ENCODE data around the gene FAAP100.
A peak's percentile ranks its signal among the peaks of the same experiment; 100 is the strongest.

Gene FAAP100

DNA sequence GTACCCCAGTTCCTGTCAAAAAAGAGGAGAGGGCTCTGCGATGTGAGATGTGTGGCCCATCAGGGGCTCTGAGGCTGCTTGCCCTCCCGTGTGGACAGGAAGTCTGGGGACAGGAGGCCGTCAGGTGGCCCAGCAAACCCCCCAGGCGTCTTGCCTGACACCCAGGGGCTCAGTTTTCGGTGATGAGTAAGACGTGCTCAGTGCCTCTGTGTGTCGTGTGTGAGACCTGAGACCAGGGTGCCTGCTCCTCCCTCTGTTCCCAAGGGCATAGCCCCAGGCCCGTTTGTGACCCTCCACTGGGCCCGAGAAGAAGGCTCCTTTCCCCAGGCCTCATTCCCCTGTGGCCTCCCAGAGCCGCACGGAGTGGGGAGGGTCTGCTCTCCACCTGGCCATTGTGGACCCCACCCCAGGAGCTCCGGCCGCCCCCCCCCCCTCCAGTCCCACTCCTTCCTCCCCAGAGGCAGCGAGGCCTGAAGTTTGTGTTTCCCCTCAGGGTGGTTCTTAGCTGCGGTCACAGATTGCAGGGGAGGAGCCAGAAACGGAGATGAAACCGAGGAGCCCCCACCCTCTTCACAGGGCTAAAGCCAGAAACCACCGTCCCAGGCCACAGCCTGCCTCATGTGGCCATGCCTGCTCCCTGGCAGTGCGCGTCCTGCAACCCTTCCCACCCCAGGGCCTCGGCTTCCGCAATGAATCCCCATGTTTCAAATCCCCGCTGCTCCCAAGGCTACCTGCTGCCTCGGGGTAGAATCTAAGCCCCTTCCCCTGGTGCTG, 34.6 kb downstream of the FAAP100 start:
- H3K27ac ChIP-seq (ENCODE audit: low read depth, low read length) = no peak overlapping the region
- H3K9ac ChIP-seq (ENCODE audit: low read depth in 1 of 2, low read length in 2 of 2) = no peak overlapping the region
- H3K4me3 ChIP-seq (ENCODE audit: low read depth in 1 of 2, low read length in 2 of 2) = no peak overlapping the region
- H3K36me3 ChIP-seq (ENCODE audit: control insufficient read depth in 1 of 2, insufficient read depth in 2 of 2, low read length in 2 of 2) = no peaks in the 10 kb centered on the region
- H3K9me3 ChIP-seq (ENCODE audit: control insufficient read depth in 1 of 2, low read length in 2 of 2) = no peaks in the 10 kb centered on the region
- no peaks in the 10 kb centered on the region for H3K27me3 ChIP-seq (ENCODE audit: control insufficient read depth in 1 of 2, insufficient read depth in 2 of 2, low read length in 2 of 2)
- peaks cover 28 to 40% of the 10 kb centered on the region in 2 donors for H3K4me1 ChIP-seq (ENCODE audit: control insufficient read depth in 1 of 2, insufficient read depth in 2 of 2, low read length in 2 of 2)

DNA sequence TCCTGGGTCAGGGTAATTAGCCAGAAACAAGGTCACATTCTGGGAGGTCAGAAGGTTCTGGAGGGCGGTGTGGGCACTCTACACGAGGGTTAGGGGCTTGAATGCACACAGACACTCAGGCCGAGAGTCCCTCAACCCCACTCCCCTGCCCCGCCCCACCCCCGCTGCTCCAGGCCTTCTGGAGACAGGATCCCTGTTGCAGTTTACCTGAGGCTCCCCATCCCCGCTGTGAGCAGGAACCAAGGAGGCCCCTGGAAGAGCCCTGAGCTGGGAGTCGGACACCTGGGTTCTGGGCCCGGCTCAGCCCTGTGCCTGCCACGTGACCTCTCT, 35.2 kb downstream of the FAAP100 start:
- Histone ChIP-seq H3K9ac (ENCODE audit: low read depth in 1 of 2, low read length in 2 of 2) (no peak overlapping the region), H3K4me3 (ENCODE audit: low read depth in 1 of 2, low read length in 2 of 2) (no peak overlapping the region)

DNA sequence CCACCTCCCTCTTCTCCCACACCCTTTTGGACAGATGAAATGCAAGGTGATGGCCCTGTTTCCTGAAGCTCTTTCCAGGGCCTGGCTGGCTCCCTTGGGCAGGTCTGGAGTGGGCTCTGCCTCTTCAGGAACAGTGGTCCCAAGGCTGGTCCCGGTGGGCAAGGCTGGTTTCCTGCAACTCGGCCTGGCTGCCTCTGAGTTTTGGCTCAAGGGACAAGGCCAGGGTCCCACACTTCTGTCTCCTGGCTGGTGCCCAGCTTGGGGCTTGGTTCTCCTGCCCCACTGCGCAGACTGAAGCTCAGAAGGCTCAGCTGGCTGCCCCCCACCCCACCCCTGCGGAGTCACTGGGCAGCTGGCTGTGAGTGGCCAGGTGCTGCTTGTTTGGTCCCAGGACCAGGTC, 35.7 kb downstream of the FAAP100 start:
- Histone ChIP-seq H3K27me3 (ENCODE audit: control insufficient read depth in 1 of 2, insufficient read depth in 2 of 2, low read length in 2 of 2) (no peaks in the 10 kb centered on the region), H3K36me3 (ENCODE audit: control insufficient read depth in 1 of 2, insufficient read depth in 2 of 2, low read length in 2 of 2) (peaks cover 4 to 7% of the 10 kb centered on the region in 2 donors), H3K27ac (ENCODE audit: low read depth, low read length) (no peak overlapping the region), H3K9me3 (ENCODE audit: control insufficient read depth in 1 of 2, low read length in 2 of 2) (no peaks in the 10 kb centered on the region), H3K4me3 (ENCODE audit: low read depth in 1 of 2, low read length in 2 of 2) (no peak overlapping the region), H3K9ac (ENCODE audit: low read depth in 1 of 2, low read length in 2 of 2) (no peak overlapping the region), H3K4me1 (ENCODE audit: control insufficient read depth in 1 of 2, insufficient read depth in 2 of 2, low read length in 2 of 2) (peaks cover 28 to 42% of the 10 kb centered on the region in 2 donors)

More for the DNA sequence above, 35.2 kb downstream of the FAAP100 start:
- Histone ChIP-seq H3K9me3 (ENCODE audit: control insufficient read depth in 1 of 2, low read length in 2 of 2) (no peaks in the 10 kb centered on the region), H3K27ac (ENCODE audit: low read depth, low read length) (no peak overlapping the region), H3K4me1 (ENCODE audit: control insufficient read depth in 1 of 2, insufficient read depth in 2 of 2, low read length in 2 of 2) (peaks cover 28 to 40% of the 10 kb centered on the region in 2 donors), H3K27me3 (ENCODE audit: control insufficient read depth in 1 of 2, insufficient read depth in 2 of 2, low read length in 2 of 2) (no peaks in the 10 kb centered on the region), H3K36me3 (ENCODE audit: control insufficient read depth in 1 of 2, insufficient read depth in 2 of 2, low read length in 2 of 2) (peaks cover 0 to 2% of the 10 kb centered on the region in 2 donors)

DNA sequence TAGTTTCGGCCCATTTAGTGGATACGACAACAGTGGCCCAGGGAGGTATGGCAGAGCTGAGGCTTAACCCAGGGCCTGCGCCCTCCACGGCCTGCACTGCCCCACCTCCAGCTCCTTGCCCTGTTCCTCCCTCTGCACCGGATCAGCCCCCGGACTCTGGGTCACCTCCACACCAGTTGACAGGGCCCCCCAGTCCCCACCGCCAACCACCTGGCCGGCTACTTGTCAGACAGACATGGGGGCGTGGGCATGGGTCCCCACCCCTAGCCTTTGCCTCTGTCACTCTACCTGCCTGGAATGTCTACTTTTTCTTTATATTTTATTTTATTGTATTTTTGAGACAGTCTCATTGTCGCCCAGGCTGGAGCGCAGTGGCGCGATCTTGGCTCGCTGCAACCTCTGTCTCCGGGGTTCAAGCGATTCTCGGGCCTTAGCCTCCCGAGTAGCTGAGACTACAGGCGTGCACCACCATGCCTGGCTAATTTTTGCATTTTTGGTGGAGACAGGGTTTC, 36.6 kb downstream of the FAAP100 start:
- Histone ChIP-seq H3K27me3 (ENCODE audit: control insufficient read depth in 1 of 2, insufficient read depth in 2 of 2, low read length in 2 of 2) (no peaks in the 10 kb centered on the region), H3K4me3 (ENCODE audit: low read depth in 1 of 2, low read length in 2 of 2) (peak overlapping the region; percentile 75), H3K9me3 (ENCODE audit: control insufficient read depth in 1 of 2, low read length in 2 of 2) (no peaks in the 10 kb centered on the region), H3K4me1 (ENCODE audit: control insufficient read depth in 1 of 2, insufficient read depth in 2 of 2, low read length in 2 of 2) (peaks cover 28 to 47% of the 10 kb centered on the region in 2 donors), H3K36me3 (ENCODE audit: control insufficient read depth in 1 of 2, insufficient read depth in 2 of 2, low read length in 2 of 2) (peaks cover 13 to 15% of the 10 kb centered on the region in 2 donors), H3K27ac (ENCODE audit: low read depth, low read length) (peak overlapping the region; percentile 99), H3K9ac (ENCODE audit: low read depth in 1 of 2, low read length in 2 of 2) (peak overlapping the region; percentile 35 to 84)

DNA sequence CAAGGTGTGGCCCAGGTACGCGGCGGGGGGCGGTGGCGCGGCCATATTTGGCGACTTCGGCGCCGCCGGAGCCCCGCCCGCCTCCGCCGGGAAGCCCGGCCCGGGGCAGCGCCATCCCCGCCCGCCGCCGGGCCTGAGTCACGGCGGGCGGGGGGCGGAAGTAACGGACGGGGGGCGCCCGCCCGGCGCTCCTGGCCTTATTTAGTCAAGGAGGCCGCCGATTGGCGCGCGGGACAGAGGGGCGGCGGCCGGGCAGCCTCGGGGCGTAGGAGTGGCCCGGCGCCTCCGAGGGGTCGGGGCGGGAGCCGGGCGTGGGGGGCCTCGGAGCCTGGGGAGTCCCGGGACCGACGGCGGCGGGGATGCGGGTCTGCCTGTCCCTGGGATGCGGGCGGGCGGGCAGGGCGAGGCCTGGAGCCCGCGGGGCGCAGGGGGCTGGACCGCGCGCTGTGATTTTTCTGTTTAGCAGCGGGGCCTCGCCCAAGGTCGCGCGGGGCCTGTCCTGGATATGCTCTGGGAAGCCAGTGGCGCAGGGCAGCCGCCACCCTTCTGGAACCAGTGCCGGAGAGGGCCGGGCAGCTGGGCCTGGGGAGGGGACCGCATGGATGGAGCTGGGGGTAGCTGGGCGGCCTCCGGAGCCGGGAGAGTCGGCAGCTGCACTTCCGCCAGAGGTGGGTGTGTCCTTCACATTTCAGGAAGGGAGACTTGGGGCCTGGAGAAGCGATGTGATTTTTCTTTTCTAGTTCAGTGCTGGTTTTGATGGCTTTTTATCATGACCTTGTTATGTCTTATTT, 37.2 kb downstream of the FAAP100 start:
- Histone ChIP-seq H3K9ac (ENCODE audit: low read depth in 1 of 2, low read length in 2 of 2) (peak overlapping the region; percentile 35 to 98), H3K4me1 (ENCODE audit: control insufficient read depth in 1 of 2, insufficient read depth in 2 of 2, low read length in 2 of 2) (peaks cover 26 to 52% of the 10 kb centered on the region in 2 donors), H3K4me3 (ENCODE audit: low read depth in 1 of 2, low read length in 2 of 2) (peak overlapping the region; percentile 75), H3K9me3 (ENCODE audit: control insufficient read depth in 1 of 2, low read length in 2 of 2) (no peaks in the 10 kb centered on the region), H3K27ac (ENCODE audit: low read depth, low read length) (peak overlapping the region; percentile 99), H3K36me3 (ENCODE audit: control insufficient read depth in 1 of 2, insufficient read depth in 2 of 2, low read length in 2 of 2) (peaks cover 19 to 22% of the 10 kb centered on the region in 2 donors), H3K27me3 (ENCODE audit: control insufficient read depth in 1 of 2, insufficient read depth in 2 of 2, low read length in 2 of 2) (no peaks in the 10 kb centered on the region)

DNA sequence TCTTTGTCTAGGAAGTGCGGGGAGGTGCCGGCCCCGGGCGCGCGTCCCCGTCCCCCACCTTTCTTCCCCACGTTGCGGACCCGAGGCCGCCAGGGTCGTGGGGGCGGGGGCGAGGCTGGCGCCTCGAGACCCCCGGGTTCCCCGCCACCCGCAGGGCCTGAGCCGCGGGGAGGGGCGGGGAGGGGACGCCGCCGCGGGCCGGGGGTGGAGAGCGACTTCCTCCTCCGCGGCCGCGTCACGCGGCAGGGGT, 37.7 kb downstream of the FAAP100 start:
- Histone ChIP-seq H3K9me3 (ENCODE audit: control insufficient read depth in 1 of 2, low read length in 2 of 2) (no peaks in the 10 kb centered on the region), H3K36me3 (ENCODE audit: control insufficient read depth in 1 of 2, insufficient read depth in 2 of 2, low read length in 2 of 2) (peaks cover 25 to 27% of the 10 kb centered on the region in 2 donors), H3K4me1 (ENCODE audit: control insufficient read depth in 1 of 2, insufficient read depth in 2 of 2, low read length in 2 of 2) (peaks cover 25 to 52% of the 10 kb centered on the region in 2 donors), H3K27me3 (ENCODE audit: control insufficient read depth in 1 of 2, insufficient read depth in 2 of 2, low read length in 2 of 2) (no peaks in the 10 kb centered on the region), H3K4me3 (ENCODE audit: low read depth in 1 of 2, low read length in 2 of 2) (peak overlapping the region; percentile 66 to 72), H3K27ac (ENCODE audit: low read depth, low read length) (peak overlapping the region; percentile 99), H3K9ac (ENCODE audit: low read depth in 1 of 2, low read length in 2 of 2) (peak overlapping the region; percentile 94 to 98)

DNA sequence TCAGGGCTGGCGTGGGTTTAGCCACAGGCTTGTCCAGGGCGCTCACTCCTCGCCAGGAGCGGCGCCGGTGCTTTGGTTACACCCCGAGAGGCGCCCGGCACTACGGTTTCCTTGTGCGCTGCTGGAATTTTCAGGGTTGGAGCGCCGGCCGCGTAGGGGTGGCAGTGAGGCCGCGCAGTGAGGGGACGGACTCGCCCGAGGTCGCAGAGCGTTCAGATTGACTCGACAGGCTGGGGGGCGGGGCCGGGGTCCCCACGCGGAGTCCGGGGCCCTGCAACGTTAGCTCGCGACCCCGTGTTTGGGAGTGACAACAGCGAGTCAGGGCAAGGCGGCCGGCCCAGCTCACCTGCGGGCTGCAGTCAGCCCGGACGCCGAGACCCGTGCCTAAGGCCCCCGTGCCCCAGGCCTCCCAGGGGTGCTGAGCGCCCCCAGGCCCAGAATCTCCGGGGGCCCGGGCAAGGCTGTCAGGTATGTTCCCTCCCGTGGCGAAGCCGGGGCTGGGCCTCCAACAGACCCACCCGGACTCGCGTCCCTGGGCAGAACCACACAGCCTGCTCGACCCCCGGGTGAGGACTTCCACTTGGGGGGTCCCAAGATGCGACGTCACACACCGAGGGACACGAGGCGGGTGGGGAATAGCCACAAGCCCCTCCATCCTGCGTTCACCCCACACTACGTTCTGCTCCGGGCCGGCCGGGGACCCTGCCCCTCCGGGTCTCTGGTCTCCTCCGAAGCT, 38.2 kb downstream of the FAAP100 start:
- peak overlapping the region; percentile 66 to 72 for H3K4me3 ChIP-seq (ENCODE audit: low read depth in 1 of 2, low read length in 2 of 2)
- no peaks in the 10 kb centered on the region for H3K9me3 ChIP-seq (ENCODE audit: control insufficient read depth in 1 of 2, low read length in 2 of 2)
- H3K27ac ChIP-seq (ENCODE audit: low read depth, low read length) = peak overlapping the region; percentile 99
- H3K9ac ChIP-seq (ENCODE audit: low read depth in 1 of 2, low read length in 2 of 2) = peak overlapping the region; percentile 94 to 98
- no peaks in the 10 kb centered on the region for H3K27me3 ChIP-seq (ENCODE audit: control insufficient read depth in 1 of 2, insufficient read depth in 2 of 2, low read length in 2 of 2)
- H3K36me3 ChIP-seq (ENCODE audit: control insufficient read depth in 1 of 2, insufficient read depth in 2 of 2, low read length in 2 of 2) = peaks cover 29 to 32% of the 10 kb centered on the region in 2 donors
- peaks cover 27 to 52% of the 10 kb centered on the region in 2 donors for H3K4me1 ChIP-seq (ENCODE audit: control insufficient read depth in 1 of 2, insufficient read depth in 2 of 2, low read length in 2 of 2)

DNA sequence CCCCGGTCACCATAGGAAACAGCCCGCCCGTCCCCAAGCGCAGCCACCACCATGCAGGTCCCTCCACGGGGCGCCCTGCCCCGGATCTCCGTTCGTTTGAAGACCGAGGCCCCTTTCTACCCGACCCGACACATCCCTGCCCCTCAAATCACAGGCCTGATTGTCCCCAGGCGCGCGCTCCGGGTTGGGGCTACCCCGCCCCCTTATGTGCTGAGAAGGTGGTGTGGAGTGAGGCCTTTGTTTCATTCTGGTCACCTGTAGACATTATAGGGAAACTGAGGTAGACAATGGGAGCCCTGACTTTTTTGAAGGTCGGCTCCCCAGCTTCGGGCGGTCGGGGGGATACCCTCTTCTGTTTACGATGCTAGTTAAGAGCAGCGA, 38.8 kb downstream of the FAAP100 start:
- peaks cover 27 to 49% of the 10 kb centered on the region in 2 donors for H3K4me1 ChIP-seq (ENCODE audit: control insufficient read depth in 1 of 2, insufficient read depth in 2 of 2, low read length in 2 of 2)
- H3K27me3 ChIP-seq (ENCODE audit: control insufficient read depth in 1 of 2, insufficient read depth in 2 of 2, low read length in 2 of 2) = no peaks in the 10 kb centered on the region
- peaks cover 34 to 36% of the 10 kb centered on the region in 2 donors for H3K36me3 ChIP-seq (ENCODE audit: control insufficient read depth in 1 of 2, insufficient read depth in 2 of 2, low read length in 2 of 2)
- H3K9ac ChIP-seq (ENCODE audit: low read depth in 1 of 2, low read length in 2 of 2) = peak overlapping the region; percentile 94 to 98
- peak overlapping the region; percentile 99 for H3K27ac ChIP-seq (ENCODE audit: low read depth, low read length)
- peak overlapping the region; percentile 66 to 72 for H3K4me3 ChIP-seq (ENCODE audit: low read depth in 1 of 2, low read length in 2 of 2)
- H3K9me3 ChIP-seq (ENCODE audit: control insufficient read depth in 1 of 2, low read length in 2 of 2) = no peaks in the 10 kb centered on the region

DNA sequence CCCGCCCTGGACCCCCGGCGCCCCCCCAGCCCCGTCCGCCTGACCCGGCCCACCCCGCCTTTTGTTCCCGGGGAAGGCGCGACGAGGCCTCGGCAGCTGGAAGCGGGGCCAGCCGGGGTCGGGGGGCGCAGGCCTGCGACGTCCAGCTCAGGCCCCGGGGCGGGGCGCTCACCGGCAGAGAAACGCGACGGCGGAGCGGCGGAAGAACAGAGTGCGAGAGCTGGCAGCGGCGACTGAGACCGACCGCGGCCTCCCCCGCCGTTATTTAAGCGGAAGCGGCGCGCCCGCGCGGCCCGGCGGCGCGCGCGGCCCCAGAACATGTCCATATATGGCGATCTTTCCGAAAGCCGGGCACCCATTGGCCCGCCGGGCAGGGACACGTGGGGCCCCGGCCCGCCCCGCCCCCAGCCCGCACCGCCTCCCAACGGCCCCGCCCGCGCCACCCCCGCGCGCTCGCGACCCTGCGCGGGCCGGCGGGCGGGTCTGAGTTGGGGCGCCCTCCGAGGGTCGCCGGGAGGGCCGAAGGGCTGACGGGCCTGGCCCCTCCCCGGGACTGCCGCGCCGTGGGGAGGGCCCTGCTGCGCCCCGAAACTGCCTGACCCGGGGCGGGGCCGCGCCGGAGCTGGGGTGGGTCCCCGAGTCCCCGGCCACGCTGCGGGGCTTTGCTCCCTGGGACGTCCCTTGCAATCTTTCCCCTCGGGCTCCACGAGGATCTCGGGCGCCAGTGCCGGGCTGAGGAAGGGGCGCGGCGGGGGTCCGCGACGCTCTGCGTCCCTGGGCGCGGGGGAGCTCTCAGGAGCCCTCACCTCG, 39.4 kb downstream of the FAAP100 start, which contains the start of gene ACTG1:
ACTG1 (minus strand) TSS at position 238 of the 810 bp plus-strand sequence. CDS start 445 bp downstream, outside the sequence.
- peak within 1 kb of the TSS; percentile 98 to 99 for H3K9ac ChIP-seq (ENCODE audit: low read depth in 1 of 2, low read length in 2 of 2)
- H3K36me3 ChIP-seq (ENCODE audit: control insufficient read depth in 1 of 2, insufficient read depth in 2 of 2, low read length in 2 of 2) = peaks cover 34 to 36% of the 10 kb centered on the region in 2 donors
- no peaks in the 10 kb centered on the region for H3K9me3 ChIP-seq (ENCODE audit: control insufficient read depth in 1 of 2, low read length in 2 of 2)
- H3K4me1 ChIP-seq (ENCODE audit: control insufficient read depth in 1 of 2, insufficient read depth in 2 of 2, low read length in 2 of 2) = peaks cover 24 to 43% of the 10 kb centered on the region in 2 donors
- H3K27ac ChIP-seq (ENCODE audit: low read depth, low read length) = peak within 1 kb of the TSS; percentile 99
- H3K27me3 ChIP-seq (ENCODE audit: control insufficient read depth in 1 of 2, insufficient read depth in 2 of 2, low read length in 2 of 2) = no peaks in the 10 kb centered on the region
- peak within 1 kb of the TSS; percentile 82 to 93 for H3K4me3 ChIP-seq (ENCODE audit: low read depth in 1 of 2, low read length in 2 of 2)

Data from duodenal mucosa (tissue), 2 donors.